GM12878 (cell line): ENCODE results near the gene VAC14. TPM values are rescaled to one million over a fixed set of nuclear protein-coding genes. Genes with fewer than 3 reads are reported as not detected.

Experiments used
- ATAC-seq: fragments of 200-7000 bp; cut with Tn5 transposase; 3 replicates; pipeline ENCODE4 v1.9.1; 2020; ENCODE audit warnings: mild to moderate bottlenecking, moderate library complexity
- BruUV-seq: library from RNA; stranded (reverse); fragments of 400-500 nt; replicated peaks from 2 replicates; lab custom pipeline; 2021; lab: Mats Ljungman, UMichigan
- CTCF ChIA-PET: fragments of 300-600 bp; sonication (Branson Sonifier 250); formaldehyde crosslinking; extraction: SDS; loops from one replicate; lab custom pipeline; 2021; ENCODE audit warnings: inconsistent platforms; lab: Yijun Ruan, JAX
- POLR2A ChIA-PET: fragments of 350-600 bp; formaldehyde crosslinking; extraction: SDS; loops from one replicate; lab custom pipeline; 2021; ENCODE audit warnings: inconsistent platforms; lab: Charles Lee
- RAD21 ChIA-PET: fragments of 300-600 bp; sonication (Branson Sonifier 250); formaldehyde crosslinking; loops from one replicate; lab custom pipeline; 2023; ENCODE audit warnings: antibody characterized with exemption; ENCODE audit not compliant: unreplicated experiment; lab: Charles Lee
- SMC1A ChIA-PET: fragments of 300-600 bp; sonication (Branson Sonifier 250); formaldehyde crosslinking; loops from one replicate; lab custom pipeline; 2023; ENCODE audit not compliant: unreplicated experiment, uncharacterized antibody; lab: Charles Lee
- DNase-seq: peaks from one replicate; pipeline ENCODE4 v3.0.0-alpha.2; 2011; ENCODE audit warnings: low read depth, low spot score
- FAIRE-seq: peaks from 3 replicates; lab custom pipeline; 2011; peaks lifted over from hg19 to GRCh38; lab: Jason Lieb, UNC
- H2AFZ ChIP-seq: 2 replicates; pipeline ENCODE4 v1.6.0; 2011; ENCODE audit warnings: low read depth, low read length, control low read depth; ENCODE audit not compliant: control insufficient read depth
- H3K27ac ChIP-seq: 2 replicates; pipeline ENCODE4 v1.5.1; 2011; ENCODE audit warnings: control low read depth; ENCODE audit not compliant: control insufficient read depth, insufficient read depth
- H3K27me3 ChIP-seq, 2 experiments: replicated peaks in 1 of 2; 2 replicates each; pipeline versions ENCODE4 v1.6.0 to v1.6.1; 2011; ENCODE audit warnings: low read length in 1 of 2; ENCODE audit not compliant: control insufficient read depth in 2 of 2, insufficient read depth in 2 of 2
- H3K36me3 ChIP-seq, 2 experiments: 2 replicates each; pipeline ENCODE4 v1.5.1; 2011; ENCODE audit warnings: low read length in 1 of 2; ENCODE audit not compliant: control insufficient read depth in 2 of 2, insufficient read depth in 2 of 2
- H3K4me1 ChIP-seq: 2 replicates; pipeline ENCODE4 v1.6.1; 2011; ENCODE audit warnings: mild to moderate bottlenecking, low read length, moderate library complexity, mixed read lengths; ENCODE audit not compliant: control insufficient read depth, insufficient read depth
- H3K4me2 ChIP-seq: 2 replicates; pipeline ENCODE4 v1.6.0; 2011; ENCODE audit warnings: control low read depth; ENCODE audit not compliant: control insufficient read depth, insufficient read depth
- H3K4me3 ChIP-seq: fragments of 200-600 bp; sonication (generic); 2 replicates; pipeline ENCODE4 v1.5.1; 2016
- H3K79me2 ChIP-seq: 2 replicates; pipeline ENCODE4 v1.6.0; 2011; ENCODE audit warnings: low read length; ENCODE audit not compliant: control insufficient read depth, insufficient read depth
- H3K9ac ChIP-seq: 2 replicates; pipeline ENCODE4 v1.8.0; 2011; ENCODE audit warnings: low read length, control low read depth, mixed read lengths; ENCODE audit not compliant: control insufficient read depth, insufficient read depth
- H3K9me3 ChIP-seq: replicated peaks from 3 replicates; pipeline ENCODE4 v1.5.1; 2011; ENCODE audit warnings: mild to moderate bottlenecking, low read length; ENCODE audit not compliant: control insufficient read depth, insufficient read depth
- H4K20me1 ChIP-seq: 2 replicates; pipeline ENCODE4 v1.6.0; 2011; ENCODE audit not compliant: control insufficient read depth, insufficient read depth
- HDAC2 ChIP-seq: fragments of 200-600 bp; sonication (generic); IDR thresholded peaks from 2 replicates; pipeline ENCODE4 v1.6.1; 2017
- STAT3 ChIP-seq: IDR thresholded peaks from 2 replicates; pipeline ENCODE4 v1.6.1; 2011; ENCODE audit warnings: low read depth, low read length, improper control_type of control experiment
- SUPT20H ChIP-seq: IDR thresholded peaks from 2 replicates; pipeline ENCODE4 v1.6.1; 2011; ENCODE audit warnings: low read depth, mild to moderate bottlenecking, low read length, moderate library complexity, borderline replicate concordance; ENCODE audit not compliant: control insufficient read depth
- WRNIP1 ChIP-seq: IDR thresholded peaks from 2 replicates; pipeline ENCODE4 v1.6.1; 2011; ENCODE audit warnings: low read depth, low read length, improper control_type of control experiment, borderline replicate concordance
- WGBS: methylation state at CpG from one replicate; pipeline ENCODE4 v1.1.6; 2016; ENCODE audit warnings: low lambda C conversion rate; ENCODE audit not compliant: insufficient replicate concordance, insufficient coverage; ENCODE audit errors: missing lambda C conversion rate; 5-methylcytosine and 5-hydroxymethylcytosine counted together
- in situ Hi-C: fragments of 300-500 bp; cut with MboI; formaldehyde crosslinking; loops from 9 replicates; pipeline ENCODE4 v1.14.3; 2018; ENCODE audit warnings: mixed read lengths
- intact Hi-C: fragments of 100-400 bp; cut with micrococcal nuclease; formaldehyde crosslinking; loops from one replicate; pipeline ENCODE4 v1.14.2; 2022; ENCODE audit not compliant: unreplicated experiment
- polyA plus RNA-seq, 11 experiments: library from polyadenylated mRNA; depleted of rRNA in 4 of 11; unstranded in 6 of 11; stranded (reverse) in 5 of 11; fragments of >200 nt; fragmentation: Nextera tagmentation in 4 of 11; fragmentation: Illumina TruSeq in 1 of 11; extraction: Ambion mirVana in 4 of 11; extraction: Trizol in 1 of 11; gene quantifications; 1 replicate in 1 of 11; 2 replicates in 10 of 11; pipeline versions ENCODE4 v1.2.1 to v1.2.3, GENCODE V29; 2011 to 2016; ENCODE audit warnings: inconsistent platforms in 2 of 11, missing spikeins in 2 of 11, low read depth in 1 of 11
- total RNA-seq, 4 experiments: library from RNA; depleted of rRNA in 3 of 4; stranded (reverse); fragments of >200 nt in 3 of 4; fragmentation: Illumina TruSeq in 1 of 4; extraction: Trizol in 1 of 4; gene quantifications; 2 replicates each; pipeline versions ENCODE4 v1.2.1 to v1.2.3, GENCODE V29; 2013 to 2021
- TF ChIP-seq, protein P1 (sequence below): fragments of 450-650 bp; IDR thresholded peaks from 2 replicates; pipeline ENCODE4 v1.6.1; 2016; ENCODE audit warnings: mild to moderate bottlenecking
- TF ChIP-seq, protein P2 (sequence below): fragments of 450-650 bp; formaldehyde crosslinking; IDR thresholded peaks from 2 replicates; pipeline ENCODE4 v1.4.0; 2020; ENCODE audit warnings: mild to moderate bottlenecking, moderate library complexity
- TF ChIP-seq, protein P3 (sequence below): fragments of 450-650 bp; IDR thresholded peaks from 2 replicates; pipeline ENCODE4 v1.6.1; 2016; ENCODE audit warnings: mild to moderate bottlenecking, moderate library complexity, borderline replicate concordance
- TF ChIP-seq, protein P4 (sequence below): fragments of 450-650 bp; IDR thresholded peaks from 2 replicates; pipeline ENCODE4 v1.6.1; 2017; ENCODE audit warnings: mild to moderate bottlenecking, moderate library complexity

The VAC14 gene
- total and polyA plus RNA-seq, 10 of the 15 experiments (the other 5 are each of a cell fraction or from before 2014, with no cell fraction given), result 1.3 to 45.5 (median 25.5) TPM

DNA sequence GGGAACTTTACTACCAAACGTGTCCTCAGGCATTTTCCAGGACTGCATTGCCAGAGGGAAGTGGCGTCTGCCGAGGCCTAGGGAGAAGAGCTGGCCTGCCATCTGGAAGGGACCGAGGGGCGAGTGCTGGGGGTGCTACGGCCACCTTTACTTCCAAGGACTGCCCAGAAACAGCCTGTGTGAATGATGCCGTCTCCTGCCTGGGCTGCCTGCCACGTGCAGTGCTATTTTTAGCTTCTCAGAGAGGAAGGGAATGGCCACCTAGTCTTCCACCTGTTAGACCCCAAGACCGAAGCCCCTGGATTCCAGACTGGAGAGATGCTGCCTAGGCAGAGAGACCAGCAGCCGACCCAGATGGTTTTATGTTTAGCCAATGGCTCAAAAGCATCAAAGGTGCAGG is 57.2 kb downstream of the VAC14 start:
- POLR2A ChIA-PET, result no interaction called here
- in situ Hi-C loops (no loop called here), intact Hi-C loops (no loop called here)
- Histone ChIP-seq H3K79me2 (no peaks in the 10 kb centered on the region), H3K27me3 (no peaks in the 10 kb centered on the region), H3K4me2 (no peak overlapping the region), H3K4me1 (peaks cover 6% of the 10 kb centered on the region), H4K20me1 (no peaks in the 10 kb centered on the region), H3K9ac (no peak overlapping the region), H3K36me3 (peaks cover 11 to 13% of the 10 kb centered on the region in 2 experiments; a peak in 3 of 4 replicates), H3K27ac (no peak overlapping the region), H2AFZ (no peak overlapping the region), H3K9me3 (no peaks in the 10 kb centered on the region; the same call in 2 of the 3 replicates), H3K4me3 (no peak overlapping the region)
- RAD21 ChIA-PET, result no interaction called here
- ATAC-seq (no peak), FAIRE-seq (no peak), DNase-seq (no peak)
- no TSS peak for BruUV-seq
- SMC1A ChIA-PET, result no interaction called here
- CTCF ChIA-PET, result no interaction called here
- over 99% methylated on average over 10 of the region's 10 CpGs for WGBS
- no peak for TF ChIP-seq STAT3
- TF ChIP-seq, protein P1, sequence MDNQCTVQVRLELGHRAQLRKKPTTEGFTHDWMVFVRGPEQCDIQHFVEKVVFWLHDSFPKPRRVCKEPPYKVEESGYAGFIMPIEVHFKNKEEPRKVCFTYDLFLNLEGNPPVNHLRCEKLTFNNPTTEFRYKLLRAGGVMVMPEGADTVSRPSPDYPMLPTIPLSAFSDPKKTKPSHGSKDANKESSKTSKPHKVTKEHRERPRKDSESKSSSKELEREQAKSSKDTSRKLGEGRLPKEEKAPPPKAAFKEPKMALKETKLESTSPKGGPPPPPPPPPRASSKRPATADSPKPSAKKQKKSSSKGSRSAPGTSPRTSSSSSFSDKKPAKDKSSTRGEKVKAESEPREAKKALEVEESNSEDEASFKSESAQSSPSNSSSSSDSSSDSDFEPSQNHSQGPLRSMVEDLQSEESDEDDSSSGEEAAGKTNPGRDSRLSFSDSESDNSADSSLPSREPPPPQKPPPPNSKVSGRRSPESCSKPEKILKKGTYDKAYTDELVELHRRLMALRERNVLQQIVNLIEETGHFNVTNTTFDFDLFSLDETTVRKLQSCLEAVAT, result no peak
- TF ChIP-seq, protein P2, sequence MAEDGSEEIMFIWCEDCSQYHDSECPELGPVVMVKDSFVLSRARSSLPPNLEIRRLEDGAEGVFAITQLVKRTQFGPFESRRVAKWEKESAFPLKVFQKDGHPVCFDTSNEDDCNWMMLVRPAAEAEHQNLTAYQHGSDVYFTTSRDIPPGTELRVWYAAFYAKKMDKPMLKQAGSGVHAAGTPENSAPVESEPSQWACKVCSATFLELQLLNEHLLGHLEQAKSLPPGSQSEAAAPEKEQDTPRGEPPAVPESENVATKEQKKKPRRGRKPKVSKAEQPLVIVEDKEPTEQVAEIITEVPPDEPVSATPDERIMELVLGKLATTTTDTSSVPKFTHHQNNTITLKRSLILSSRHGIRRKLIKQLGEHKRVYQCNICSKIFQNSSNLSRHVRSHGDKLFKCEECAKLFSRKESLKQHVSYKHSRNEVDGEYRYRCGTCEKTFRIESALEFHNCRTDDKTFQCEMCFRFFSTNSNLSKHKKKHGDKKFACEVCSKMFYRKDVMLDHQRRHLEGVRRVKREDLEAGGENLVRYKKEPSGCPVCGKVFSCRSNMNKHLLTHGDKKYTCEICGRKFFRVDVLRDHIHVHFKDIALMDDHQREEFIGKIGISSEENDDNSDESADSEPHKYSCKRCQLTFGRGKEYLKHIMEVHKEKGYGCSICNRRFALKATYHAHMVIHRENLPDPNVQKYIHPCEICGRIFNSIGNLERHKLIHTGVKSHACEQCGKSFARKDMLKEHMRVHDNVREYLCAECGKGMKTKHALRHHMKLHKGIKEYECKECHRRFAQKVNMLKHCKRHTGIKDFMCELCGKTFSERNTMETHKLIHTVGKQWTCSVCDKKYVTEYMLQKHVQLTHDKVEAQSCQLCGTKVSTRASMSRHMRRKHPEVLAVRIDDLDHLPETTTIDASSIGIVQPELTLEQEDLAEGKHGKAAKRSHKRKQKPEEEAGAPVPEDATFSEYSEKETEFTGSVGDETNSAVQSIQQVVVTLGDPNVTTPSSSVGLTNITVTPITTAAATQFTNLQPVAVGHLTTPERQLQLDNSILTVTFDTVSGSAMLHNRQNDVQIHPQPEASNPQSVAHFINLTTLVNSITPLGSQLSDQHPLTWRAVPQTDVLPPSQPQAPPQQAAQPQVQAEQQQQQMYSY (CRISPR knock-in tag), result no peak
- TF ChIP-seq, protein P3, sequence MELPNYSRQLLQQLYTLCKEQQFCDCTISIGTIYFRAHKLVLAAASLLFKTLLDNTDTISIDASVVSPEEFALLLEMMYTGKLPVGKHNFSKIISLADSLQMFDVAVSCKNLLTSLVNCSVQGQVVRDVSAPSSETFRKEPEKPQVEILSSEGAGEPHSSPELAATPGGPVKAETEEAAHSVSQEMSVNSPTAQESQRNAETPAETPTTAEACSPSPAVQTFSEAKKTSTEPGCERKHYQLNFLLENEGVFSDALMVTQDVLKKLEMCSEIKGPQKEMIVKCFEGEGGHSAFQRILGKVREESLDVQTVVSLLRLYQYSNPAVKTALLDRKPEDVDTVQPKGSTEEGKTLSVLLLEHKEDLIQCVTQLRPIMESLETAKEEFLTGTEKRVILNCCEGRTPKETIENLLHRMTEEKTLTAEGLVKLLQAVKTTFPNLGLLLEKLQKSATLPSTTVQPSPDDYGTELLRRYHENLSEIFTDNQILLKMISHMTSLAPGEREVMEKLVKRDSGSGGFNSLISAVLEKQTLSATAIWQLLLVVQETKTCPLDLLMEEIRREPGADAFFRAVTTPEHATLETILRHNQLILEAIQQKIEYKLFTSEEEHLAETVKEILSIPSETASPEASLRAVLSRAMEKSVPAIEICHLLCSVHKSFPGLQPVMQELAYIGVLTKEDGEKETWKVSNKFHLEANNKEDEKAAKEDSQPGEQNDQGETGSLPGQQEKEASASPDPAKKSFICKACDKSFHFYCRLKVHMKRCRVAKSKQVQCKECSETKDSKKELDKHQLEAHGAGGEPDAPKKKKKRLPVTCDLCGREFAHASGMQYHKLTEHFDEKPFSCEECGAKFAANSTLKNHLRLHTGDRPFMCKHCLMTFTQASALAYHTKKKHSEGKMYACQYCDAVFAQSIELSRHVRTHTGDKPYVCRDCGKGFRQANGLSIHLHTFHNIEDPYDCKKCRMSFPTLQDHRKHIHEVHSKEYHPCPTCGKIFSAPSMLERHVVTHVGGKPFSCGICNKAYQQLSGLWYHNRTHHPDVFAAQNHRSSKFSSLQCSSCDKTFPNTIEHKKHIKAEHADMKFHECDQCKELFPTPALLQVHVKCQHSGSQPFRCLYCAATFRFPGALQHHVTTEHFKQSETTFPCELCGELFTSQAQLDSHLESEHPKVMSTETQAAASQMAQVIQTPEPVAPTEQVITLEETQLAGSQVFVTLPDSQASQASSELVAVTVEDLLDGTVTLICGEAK, result no peak
- no peak for TF ChIP-seq WRNIP1
- TF ChIP-seq HDAC2, result no peak
- TF ChIP-seq, protein P4, sequence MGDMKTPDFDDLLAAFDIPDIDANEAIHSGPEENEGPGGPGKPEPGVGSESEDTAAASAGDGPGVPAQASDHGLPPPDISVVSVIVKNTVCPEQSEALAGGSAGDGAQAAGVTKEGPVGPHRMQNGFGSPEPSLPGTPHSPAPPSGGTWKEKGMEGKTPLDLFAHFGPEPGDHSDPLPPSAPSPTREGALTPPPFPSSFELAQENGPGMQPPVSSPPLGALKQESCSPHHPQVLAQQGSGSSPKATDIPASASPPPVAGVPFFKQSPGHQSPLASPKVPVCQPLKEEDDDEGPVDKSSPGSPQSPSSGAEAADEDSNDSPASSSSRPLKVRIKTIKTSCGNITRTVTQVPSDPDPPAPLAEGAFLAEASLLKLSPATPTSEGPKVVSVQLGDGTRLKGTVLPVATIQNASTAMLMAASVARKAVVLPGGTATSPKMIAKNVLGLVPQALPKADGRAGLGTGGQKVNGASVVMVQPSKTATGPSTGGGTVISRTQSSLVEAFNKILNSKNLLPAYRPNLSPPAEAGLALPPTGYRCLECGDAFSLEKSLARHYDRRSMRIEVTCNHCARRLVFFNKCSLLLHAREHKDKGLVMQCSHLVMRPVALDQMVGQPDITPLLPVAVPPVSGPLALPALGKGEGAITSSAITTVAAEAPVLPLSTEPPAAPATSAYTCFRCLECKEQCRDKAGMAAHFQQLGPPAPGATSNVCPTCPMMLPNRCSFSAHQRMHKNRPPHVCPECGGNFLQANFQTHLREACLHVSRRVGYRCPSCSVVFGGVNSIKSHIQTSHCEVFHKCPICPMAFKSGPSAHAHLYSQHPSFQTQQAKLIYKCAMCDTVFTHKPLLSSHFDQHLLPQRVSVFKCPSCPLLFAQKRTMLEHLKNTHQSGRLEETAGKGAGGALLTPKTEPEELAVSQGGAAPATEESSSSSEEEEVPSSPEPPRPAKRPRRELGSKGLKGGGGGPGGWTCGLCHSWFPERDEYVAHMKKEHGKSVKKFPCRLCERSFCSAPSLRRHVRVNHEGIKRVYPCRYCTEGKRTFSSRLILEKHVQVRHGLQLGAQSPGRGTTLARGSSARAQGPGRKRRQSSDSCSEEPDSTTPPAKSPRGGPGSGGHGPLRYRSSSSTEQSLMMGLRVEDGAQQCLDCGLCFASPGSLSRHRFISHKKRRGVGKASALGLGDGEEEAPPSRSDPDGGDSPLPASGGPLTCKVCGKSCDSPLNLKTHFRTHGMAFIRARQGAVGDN, result no peak
- TF ChIP-seq SUPT20H, result no peak
